Motor neuron (in vitro differentiated cells): ENCODE measurements around the gene TRIM65. TPM values are rescaled to one million over a fixed set of nuclear protein-coding genes. Genes with fewer than 3 reads are reported as not detected.

Experiments
- total RNA-seq, 8 experiments: library from RNA; unstranded; fragments of 300-600 nt; gene quantifications; 2 replicates each; pipeline versions ENCODE4 v1.2.3 to v1.2.4, GENCODE V29; 2022

The TRIM65 gene
- total RNA-seq, 8 experiments from 2014 or later = 8.7 to 22.5 (median 13.4) TPM

Other genes starting within 250 kb of the TRIM65 start
- gene RECQL5, start 229.8 kb downstream of the TRIM65 start, total RNA-seq = 10 to 100 TPM; 12.6 to 58.3 (median 22.8) TPM
- 100 to 1,000 TPM in 1 of 8 experiments, 10 to 100 TPM in 7; 52.5 to 106 (median 75.2) TPM for gene SAP30BP, start 229.6 kb downstream of the TRIM65 start, total RNA-seq
- 10 to 100 TPM in 1 of 8 experiments, 1 to 10 TPM in 4, under 1 TPM in 3; 0.46 to 40.8 (median 2.0) TPM for gene ITGB4, start 175.5 kb downstream of the TRIM65 start, total RNA-seq
- gene GALK1, start 131.8 kb downstream of the TRIM65 start, total RNA-seq = 10 to 100 TPM; 10.0 to 32.7 (median 16.4) TPM
- gene UNK, start 112.1 kb downstream of the TRIM65 start, total RNA-seq = 10 to 100 TPM; 14.6 to 38.2 (median 20.0) TPM
- 1 to 10 TPM in 7 of 8 experiments, under 1 TPM in 1; 0.87 to 9.1 (median 2.7) TPM for gene UNC13D, start 52.5 kb downstream of the TRIM65 start, total RNA-seq
- gene WBP2, start 41.6 kb downstream of the TRIM65 start, total RNA-seq = 10 to 100 TPM; 51.3 to 86.5 (median 60.1) TPM
- 10 to 100 TPM in 2 of 8 experiments, 1 to 10 TPM in 5, under 1 TPM in 1; 0.67 to 15.1 (median 4.8) TPM for gene TRIM47, start 18.4 kb downstream of the TRIM65 start, total RNA-seq
- gene MRPL38, start 7.9 kb upstream of the TRIM65 start, total RNA-seq = 10 to 100 TPM; 31.1 to 77.0 (median 47.0) TPM
- gene FBF1, start 44.1 kb upstream of the TRIM65 start, total RNA-seq = 10 to 100 TPM in 3 of 8 experiments, 1 to 10 TPM in 5; 4.8 to 14.7 (median 7.6) TPM
- 100 to 1,000 TPM in 1 of 8 experiments, 10 to 100 TPM in 7; 14.6 to 106 (median 32.4) TPM for gene ACOX1, start 82.2 kb upstream of the TRIM65 start, total RNA-seq
- gene TEN1, start 82.3 kb upstream of the TRIM65 start, total RNA-seq = 10 to 100 TPM in 6 of 8 experiments, 1 to 10 TPM in 2; 7.8 to 29.8 (median 15.4) TPM
- gene CDK3, start 103.9 kb upstream of the TRIM65 start, total RNA-seq = 10 to 100 TPM in 1 of 8 experiments, 1 to 10 TPM in 7; 3.5 to 11.0 (median 6.2) TPM
- 1 to 10 TPM in 1 of 8 experiments, under 1 TPM in 6, not detected in 1; 0.05 to 1.0 (median 0.59) TPM for gene EVPL, start 130.4 kb upstream of the TRIM65 start, total RNA-seq
- 10 to 100 TPM; 21.2 to 70.9 (median 36.4) TPM for gene SRP68, start 175.6 kb upstream of the TRIM65 start, total RNA-seq
- under 1 TPM in 6 of 8 experiments, not detected in 2; 0.11 to 0.81 (median 0.46) TPM for gene GALR2, start 177.8 kb upstream of the TRIM65 start, total RNA-seq
- 10 to 100 TPM; 13.1 to 37.3 (median 20.9) TPM for gene ZACN, start 182.2 kb upstream of the TRIM65 start, total RNA-seq
- gene EXOC7, start 206.8 kb upstream of the TRIM65 start, total RNA-seq = 100 to 1,000 TPM in 1 of 8 experiments, 10 to 100 TPM in 7; 39.6 to 105 (median 64.7) TPM
- 10 to 100 TPM in 1 of 8 experiments, 1 to 10 TPM in 4, under 1 TPM in 3; 0.41 to 83.2 (median 3.0) TPM for gene FOXJ1, start 244.3 kb upstream of the TRIM65 start, total RNA-seq